Pancreas (tissue), 10 donors: ENCODE results near the gene NCAPG2. TPM values are rescaled to one million over a fixed set of nuclear protein-coding genes. Genes with fewer than 3 reads are reported as not detected.

ENCODE experiments used
- ATAC-seq, 4 donors: fragments of 200-7000 bp; cut with Tn5 transposase; one replicate each; pipeline versions ENCODE4 v1.8.0 to v1.9.1; 2020; ENCODE audit warnings: mild to moderate bottlenecking in 4 of 4, moderate library complexity in 4 of 4
- DNase-seq, 6 donors: peaks; one replicate each; pipeline ENCODE4 v3.0.0-alpha.2; 2020
- FAIRE-seq: peaks from 2 replicates; lab custom pipeline; 2012; peaks lifted over from hg19 to GRCh38; lab: Jason Lieb, UNC
- H3K27ac ChIP-seq, 4 donors: fragments of 200-600 bp; sonication (generic); 1 replicate in 3 of 4; 2 replicates in 1 of 4; pipeline versions ENCODE4 v1.5.0 to v1.8.0; 2020
- H3K27me3 ChIP-seq, 4 donors: fragments of 200-600 bp; one replicate each; pipeline ENCODE4 v1.8.0; 2021
- H3K36me3 ChIP-seq, 3 donors: fragments of 200-600 bp; sonication (generic) in 1 of 3; one replicate each; pipeline versions ENCODE4 v1.5.0 to v1.8.0; 2020 to 2021
- H3K4me1 ChIP-seq, 3 donors: fragments of 200-600 bp; one replicate each; pipeline ENCODE4 v1.8.0; 2021
- H3K4me3 ChIP-seq, 4 donors: fragments of 200-600 bp; sonication (generic) in 2 of 4; one replicate each; pipeline versions ENCODE4 v1.5.0 to v1.8.0; 2020 to 2021
- H3K9me3 ChIP-seq, 4 donors: fragments of 200-600 bp; one replicate each; pipeline ENCODE4 v1.8.0; 2021
- CTCF ChIP-seq, 4 donors: fragments of 200-600 bp; sonication (generic) in 3 of 4; IDR thresholded peaks; one replicate each; pipeline versions ENCODE4 v1.5.0 to v1.8.0; 2021; ENCODE audit warnings: antibody characterized with exemption in 4 of 4
- WGBS, 2 donors: extraction: QIAGEN DNeasy Blood & Tissue Kit; methylation state at CpG; one replicate each; pipeline ENCODE4 v1.1.7; 2013; 5-methylcytosine and 5-hydroxymethylcytosine counted together
- intact Hi-C, 3 donors: fragments of 100-400 bp; cut with DNase I; formaldehyde crosslinking; loops; one replicate each; pipeline versions ENCODE4 v1.11.1 to v1.14.2; 2022
- polyA plus RNA-seq, 2 donors: library from polyadenylated mRNA; stranded (reverse); fragments of 200-250 nt; gene quantifications; one replicate each; pipeline ENCODE4 v1.2.3, GENCODE V29; 2013
- total RNA-seq, 6 donors: library from RNA; stranded (reverse); fragmentation: NEBNext Ultra II Directional in 4 of 6; extraction: Animal tissue kit (Norgen Biotek cat#: 25700) in 4 of 6; gene quantifications; one replicate each; pipeline versions ENCODE4 v1.2.1 to v1.2.4, GENCODE V29; 2021 to 2023
- donor health status: healthy with polysubstance abuse.
- donor health status: DM: no; HTN: no; CAD: no; lungs with moderate emphysema.
- donor health status: DM: no; HTN: no; CAD: no.
- donor health status: control.
- donor health status: control.
- donor health status: Bipolar disorder and iron deficiency.
- donor health status: DM: yes; HTN: yes; CAD: no.
- donor health status: DM: no; HTN: no; CAD: no.
- donor health status: DM: no; HTN: no; CAD: no.
- donor health status: DM: yes; HTN: yes; CAD: no.

The NCAPG2 gene
- total and polyA plus RNA-seq, 8 donors: 1.4 to 4.0 (median 3.1) TPM

GRCh38 chr7:158602905-158603772, 101.5 kb downstream of the NCAPG2 start:
- no peak for ATAC-seq
- no peaks in the 10 kb centered on the region for H3K9me3 ChIP-seq
- no peak for TF ChIP-seq CTCF (IDR thresholded peaks at IDR 0.05)
- intact Hi-C loops: no loop called here
- H3K27me3 ChIP-seq: no peaks in the 10 kb centered on the region
- no peaks in the 10 kb centered on the region for H3K36me3 ChIP-seq
- whole genome bisulfite sequencing, 2 donors: 92% methylated on average over 22 of the region's 22 CpGs
- H3K4me1 ChIP-seq: no peaks in the 10 kb centered on the region
- H3K27ac ChIP-seq: no peak overlapping the region
- FAIRE-seq: no peak
- DNase-seq: no peak
- no peak overlapping the region for H3K4me3 ChIP-seq

- intact Hi-C loops: no loop called here
- no peaks in the 10 kb centered on the region for H3K27me3 ChIP-seq
- 96 to 98% methylated on average over 7 of the region's 7 CpGs for WGBS, 2 donors
- H3K36me3 ChIP-seq: no peaks in the 10 kb centered on the region
- H3K27ac ChIP-seq: no peak overlapping the region
- DNase-seq: no peak
- TF ChIP-seq CTCF (IDR thresholded peaks at IDR 0.05): no peak
- no peak for FAIRE-seq
- no peak overlapping the region for H3K4me3 ChIP-seq
- H3K9me3 ChIP-seq: no peaks in the 10 kb centered on the region
- no peak for ATAC-seq
- no peaks in the 10 kb centered on the region for H3K4me1 ChIP-seq
Observed at GRCh38 chr7:158602041-158602440, 102.6 kb downstream of the NCAPG2 start.

GRCh38 chr7:158601090-158601489, 103.5 kb downstream of the NCAPG2 start:
- H3K4me3 ChIP-seq: no peak overlapping the region
- intact Hi-C loops: no loop called here
- no peaks in the 10 kb centered on the region for H3K36me3 ChIP-seq
- 60 to 63% methylated on average over 1 of the region's 1 CpG for WGBS, 2 donors
- H3K27me3 ChIP-seq: no peaks in the 10 kb centered on the region
- ATAC-seq: no peak
- no peaks in the 10 kb centered on the region for H3K9me3 ChIP-seq
- no peak for TF ChIP-seq CTCF (IDR thresholded peaks at IDR 0.05)
- no peaks in the 10 kb centered on the region for H3K4me1 ChIP-seq
- H3K27ac ChIP-seq: no peak overlapping the region
- DNase-seq: no peak
- FAIRE-seq: no peak

GRCh38 chr7:158596745-158597144, 107.9 kb downstream of the NCAPG2 start:
- Histone ChIP-seq H3K36me3 (no peaks in the 10 kb centered on the region), H3K27me3 (no peaks in the 10 kb centered on the region), H3K9me3 (no peaks in the 10 kb centered on the region), H3K4me1 (no peaks in the 10 kb centered on the region), H3K27ac (no peak overlapping the region), H3K4me3 (no peak overlapping the region)
- DNase-seq (no peak), FAIRE-seq (no peak), ATAC-seq (no peak)
- no peak for TF ChIP-seq CTCF (IDR thresholded peaks at IDR 0.05)
- WGBS, 2 donors: 94% methylated on average over 4 of the region's 4 CpGs
- intact Hi-C loops: no loop called here

GRCh38 chr7:158596309-158596708, 108.3 kb downstream of the NCAPG2 start:
- no peak overlapping the region for H3K27ac ChIP-seq
- H3K4me3 ChIP-seq: no peak overlapping the region
- no peaks in the 10 kb centered on the region for H3K36me3 ChIP-seq
- no peak for TF ChIP-seq CTCF (IDR thresholded peaks at IDR 0.05)
- DNase-seq (no peak), FAIRE-seq (no peak), ATAC-seq (no peak)
- intact Hi-C loops: no loop called here
- no peaks in the 10 kb centered on the region for H3K27me3 ChIP-seq
- WGBS, 2 donors: 93 to 98% methylated on average over 4 of the region's 4 CpGs
- H3K9me3 ChIP-seq: no peaks in the 10 kb centered on the region
- H3K4me1 ChIP-seq: no peaks in the 10 kb centered on the region
